ENCODE data around the gene CPA2.

Gene CPA2

GRCh38 chr7:130256704-130257103, 10.0 kb upstream of the CPA2 start:
- DNase-seq (ENCODE audit: low read depth), result no peak

- no peak for DNase-seq (ENCODE audit: low read depth)
Measured at GRCh38 chr7:130258494-130259078, 8.1 kb upstream of the CPA2 start.

- DNase-seq (ENCODE audit: low read depth), result no peak
Measured at GRCh38 chr7:130262448-130262847, 4.2 kb upstream of the CPA2 start.

GRCh38 chr7:130263130-130263529, 3.5 kb upstream of the CPA2 start:
- no peak for DNase-seq (ENCODE audit: low read depth)

- DNase-seq (ENCODE audit: low read depth), result no peak
Measured at GRCh38 chr7:130266961-130267321, 278 bp downstream of the CPA2 start.

GRCh38 chr7:130268463-130269317, 2.0 kb downstream of the CPA2 start:
- DNase-seq (ENCODE audit: low read depth), result no peak

- DNase-seq (ENCODE audit: low read depth), result no peak
Measured at GRCh38 chr7:130269318-130269694, 2.6 kb downstream of the CPA2 start.

GRCh38 chr7:130270947-130271800, 4.5 kb downstream of the CPA2 start:
- no peak for DNase-seq (ENCODE audit: low read depth)

- DNase-seq (ENCODE audit: low read depth), result no peak
Measured at GRCh38 chr7:130272381-130273080, 5.9 kb downstream of the CPA2 start.

GRCh38 chr7:130273081-130273932, 6.6 kb downstream of the CPA2 start:
- no peak for DNase-seq (ENCODE audit: low read depth)

- no peak for DNase-seq (ENCODE audit: low read depth)
Measured at GRCh38 chr7:130273933-130274255, 7.2 kb downstream of the CPA2 start.

GRCh38 chr7:130274296-130274695, 7.6 kb downstream of the CPA2 start:
- DNase-seq (ENCODE audit: low read depth), result no peak

GRCh38 chr7:130274983-130275591, 8.4 kb downstream of the CPA2 start:
- no peak for DNase-seq (ENCODE audit: low read depth)

GRCh38 chr7:130275826-130276297, 9.2 kb downstream of the CPA2 start:
- DNase-seq (ENCODE audit: low read depth), result no peak

- DNase-seq (ENCODE audit: low read depth), result no peak
Measured at GRCh38 chr7:130276796-130277762, 10.4 kb downstream of the CPA2 start.

GRCh38 chr7:130277763-130278643, 11.3 kb downstream of the CPA2 start:
- DNase-seq (ENCODE audit: low read depth), result no peak

- no peak for DNase-seq (ENCODE audit: low read depth)
Measured at GRCh38 chr7:130278860-130279259, 12.2 kb downstream of the CPA2 start.

- no peak for DNase-seq (ENCODE audit: low read depth)
Measured at GRCh38 chr7:130279286-130279685, 12.6 kb downstream of the CPA2 start.

- no peak for DNase-seq (ENCODE audit: low read depth)
Measured at GRCh38 chr7:130279906-130280305, 13.2 kb downstream of the CPA2 start.
